ENCODE data around the gene AGRP.

GRCh38 chr16:67435758-67436164, 47.6 kb downstream of the AGRP start:
- no peak for TF ChIP-seq CTCF (IDR thresholded peaks at IDR 0.05)
- TF ChIP-seq POLR2A (IDR thresholded peaks at IDR 0.05) = no peak
